ENCODE results near the gene KRTCAP2. TPM values are rescaled to one million over a fixed set of nuclear protein-coding genes. Genes with fewer than 3 reads are reported as not detected.
A peak's percentile ranks its signal among the peaks of the same experiment; 100 is the strongest.

The KRTCAP2 gene
- total RNA-seq, 2 donors from 2014 or later, result 140 to 172 TPM

GRCh38 chr1:155185783-155186066 lies 12.6 kb upstream of the KRTCAP2 start:
- no peaks in the 10 kb centered on the region for H3K27me3 ChIP-seq
- TF ChIP-seq CTCF (IDR thresholded peaks at IDR 0.05), result no peak
- peaks cover 8% of the 10 kb centered on the region for H3K4me1 ChIP-seq
- H3K27ac ChIP-seq, result peak overlapping the region; percentile 55
- intact Hi-C loops (cut with DNase I), result no loop called here
- H3K4me3 ChIP-seq, result no peak overlapping the region
- H3K9me3 ChIP-seq, result no peaks in the 10 kb centered on the region
- H3K9ac ChIP-seq (ENCODE audit: low read depth in 2 of 2, low read length in 2 of 2), result peak overlapping the region; percentile 20 to 77
- no peak for DNase-seq
- H3K36me3 ChIP-seq, result no peaks in the 10 kb centered on the region

- no peaks in the 10 kb centered on the region for H3K27me3 ChIP-seq
- intact Hi-C loops (cut with DNase I), result no loop called here
- peak; percentile 71 for DNase-seq
- H3K27ac ChIP-seq, result peak overlapping the region; percentile 55
- TF ChIP-seq CTCF (IDR thresholded peaks at IDR 0.05), result no peak
- H3K9ac ChIP-seq (ENCODE audit: low read depth in 2 of 2, low read length in 2 of 2), result peak overlapping the region; percentile 20 to 77
- no peak overlapping the region for H3K4me3 ChIP-seq
- no peaks in the 10 kb centered on the region for H3K9me3 ChIP-seq
- H3K36me3 ChIP-seq, result no peaks in the 10 kb centered on the region
- peaks cover 8% of the 10 kb centered on the region for H3K4me1 ChIP-seq
Observed at GRCh38 chr1:155184835-155185782, 12.0 kb upstream of the KRTCAP2 start.

- H3K27me3 ChIP-seq, result no peaks in the 10 kb centered on the region
- H3K9me3 ChIP-seq, result no peaks in the 10 kb centered on the region
- no peak for DNase-seq
- peaks cover 8% of the 10 kb centered on the region for H3K4me1 ChIP-seq
- intact Hi-C loops (cut with DNase I), result no loop called here
- peak overlapping the region in 1 of 2 donors; percentile 77 for H3K9ac ChIP-seq (ENCODE audit: low read depth in 2 of 2, low read length in 2 of 2)
- H3K4me3 ChIP-seq, result no peak overlapping the region
- H3K36me3 ChIP-seq, result no peaks in the 10 kb centered on the region
- TF ChIP-seq CTCF (IDR thresholded peaks at IDR 0.05), result no peak
- H3K27ac ChIP-seq, result peak overlapping the region; percentile 55
Observed at GRCh38 chr1:155184351-155184811, 11.3 kb upstream of the KRTCAP2 start.

GRCh38 chr1:155183775-155184221 lies 10.7 kb upstream of the KRTCAP2 start:
- no peak for TF ChIP-seq CTCF (IDR thresholded peaks at IDR 0.05)
- no peak for DNase-seq
- Histone ChIP-seq H3K27me3 (no peaks in the 10 kb centered on the region), H3K4me1 (peaks cover 8% of the 10 kb centered on the region), H3K36me3 (no peaks in the 10 kb centered on the region), H3K27ac (no peak overlapping the region), H3K9me3 (no peaks in the 10 kb centered on the region), H3K4me3 (no peak overlapping the region), H3K9ac (ENCODE audit: low read depth in 2 of 2, low read length in 2 of 2) (no peak overlapping the region)
- intact Hi-C loops (cut with DNase I), result no loop called here

- DNase-seq, result no peak
- Histone ChIP-seq H3K4me1 (peaks cover 9% of the 10 kb centered on the region), H3K36me3 (no peaks in the 10 kb centered on the region), H3K4me3 (no peak overlapping the region), H3K27me3 (no peaks in the 10 kb centered on the region), H3K9me3 (no peaks in the 10 kb centered on the region), H3K9ac (ENCODE audit: low read depth in 2 of 2, low read length in 2 of 2) (no peak overlapping the region), H3K27ac (no peak overlapping the region)
- intact Hi-C loops (cut with DNase I), result no loop called here
- TF ChIP-seq CTCF (IDR thresholded peaks at IDR 0.05), result no peak
Observed at GRCh38 chr1:155182052-155182550, 9.0 kb upstream of the KRTCAP2 start.
